Neutrophil (primary cell): ENCODE results near the gene EPS15.

Source experiments
- H3K27ac ChIP-seq: fragments of 200-600 bp; sonication (generic); 2 replicates; pipeline ENCODE4 v1.5.1; 2016; ENCODE audit warnings: mild to moderate bottlenecking, moderate library complexity
- H3K27me3 ChIP-seq: fragments of 200-600 bp; sonication (generic); 2 replicates; pipeline ENCODE4 v1.6.0; 2016; ENCODE audit warnings: mild to moderate bottlenecking
- H3K36me3 ChIP-seq: fragments of 200-600 bp; sonication (generic); 2 replicates; pipeline ENCODE4 v1.5.1; 2017
- H3K4me1 ChIP-seq, 2 experiments: fragments of 200-600 bp in 1 of 2; sonication (generic) in 1 of 2; 1 replicate in 1 of 2; 2 replicates in 1 of 2; pipeline versions ENCODE4 v1.5.1 to v1.6.1; 2013 to 2016; ENCODE audit warnings: low read depth in 1 of 2, low read length in 1 of 2, mild to moderate bottlenecking in 1 of 2, moderate library complexity in 1 of 2; ENCODE audit not compliant: control insufficient read depth in 1 of 2, insufficient read depth in 1 of 2
- H3K4me3 ChIP-seq, 2 experiments: fragments of 200-600 bp in 1 of 2; sonication (generic) in 1 of 2; 1 replicate in 1 of 2; 2 replicates in 1 of 2; pipeline ENCODE4 v1.5.1; 2013 to 2016; ENCODE audit warnings: low read depth in 1 of 2, low read length in 1 of 2, mild to moderate bottlenecking in 1 of 2, moderate library complexity in 1 of 2
- H3K9me3 ChIP-seq: fragments of 200-600 bp; sonication (generic); 2 replicates; pipeline ENCODE4 v1.5.1; 2016
- TF ChIP-seq, protein P1 (sequence below): fragments of 200-600 bp; sonication (generic); IDR thresholded peaks from 2 replicates; pipeline ENCODE4 v1.5.1; 2016; ENCODE audit warnings: antibody characterized with exemption

The EPS15 gene

DNA sequence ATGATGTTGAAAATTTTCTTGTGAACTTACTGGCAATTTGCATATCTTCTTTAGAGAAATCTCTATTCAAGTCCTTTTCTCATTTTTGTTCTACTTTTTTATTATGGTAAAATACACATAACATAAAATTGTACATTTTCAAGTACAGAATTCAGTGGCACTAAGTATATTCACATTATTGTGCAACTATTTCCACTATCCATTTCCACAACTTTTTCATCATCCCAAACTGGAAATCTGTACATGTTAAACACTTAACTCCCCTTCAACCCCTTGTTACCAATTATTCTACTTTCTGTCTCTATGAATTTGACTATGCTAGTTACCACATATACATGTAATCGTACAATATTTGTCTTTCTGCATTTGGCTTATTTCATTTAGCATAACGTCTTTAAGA is 19.4 kb downstream of the EPS15 start:
- H3K27me3 ChIP-seq, result no peaks in the 10 kb centered on the region
- peaks cover 0 to 6% of the 10 kb centered on the region in 2 experiments for H3K4me1 ChIP-seq
- H3K27ac ChIP-seq, result no peak overlapping the region
- H3K36me3 ChIP-seq, result peaks cover 18% of the 10 kb centered on the region
- TF ChIP-seq, protein P1, sequence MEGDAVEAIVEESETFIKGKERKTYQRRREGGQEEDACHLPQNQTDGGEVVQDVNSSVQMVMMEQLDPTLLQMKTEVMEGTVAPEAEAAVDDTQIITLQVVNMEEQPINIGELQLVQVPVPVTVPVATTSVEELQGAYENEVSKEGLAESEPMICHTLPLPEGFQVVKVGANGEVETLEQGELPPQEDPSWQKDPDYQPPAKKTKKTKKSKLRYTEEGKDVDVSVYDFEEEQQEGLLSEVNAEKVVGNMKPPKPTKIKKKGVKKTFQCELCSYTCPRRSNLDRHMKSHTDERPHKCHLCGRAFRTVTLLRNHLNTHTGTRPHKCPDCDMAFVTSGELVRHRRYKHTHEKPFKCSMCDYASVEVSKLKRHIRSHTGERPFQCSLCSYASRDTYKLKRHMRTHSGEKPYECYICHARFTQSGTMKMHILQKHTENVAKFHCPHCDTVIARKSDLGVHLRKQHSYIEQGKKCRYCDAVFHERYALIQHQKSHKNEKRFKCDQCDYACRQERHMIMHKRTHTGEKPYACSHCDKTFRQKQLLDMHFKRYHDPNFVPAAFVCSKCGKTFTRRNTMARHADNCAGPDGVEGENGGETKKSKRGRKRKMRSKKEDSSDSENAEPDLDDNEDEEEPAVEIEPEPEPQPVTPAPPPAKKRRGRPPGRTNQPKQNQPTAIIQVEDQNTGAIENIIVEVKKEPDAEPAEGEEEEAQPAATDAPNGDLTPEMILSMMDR, result no peak
- no peaks in the 10 kb centered on the region for H3K9me3 ChIP-seq
- H3K4me3 ChIP-seq, result no peak overlapping the region

DNA sequence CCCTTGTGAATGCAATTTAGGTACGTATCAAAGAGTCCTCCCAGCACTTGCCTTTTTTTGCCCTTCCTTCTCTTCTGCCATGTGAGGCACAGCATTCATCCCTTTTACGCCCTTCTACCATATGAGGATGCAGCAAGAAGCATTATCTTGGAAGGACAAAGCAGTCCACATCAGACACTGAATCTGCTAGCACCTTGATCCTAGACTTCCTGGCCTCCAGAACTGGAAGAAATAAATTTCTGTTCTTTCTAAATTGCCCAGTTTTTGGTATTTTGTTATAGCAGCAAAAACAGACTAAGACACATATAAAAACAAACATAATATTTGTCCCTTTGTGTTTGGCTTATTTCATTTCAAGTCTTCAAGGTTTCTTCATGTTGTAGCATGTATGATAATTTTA is 20.1 kb downstream of the EPS15 start:
- Histone ChIP-seq H3K27ac (no peak overlapping the region), H3K4me3 (no peak overlapping the region), H3K27me3 (no peaks in the 10 kb centered on the region), H3K36me3 (peaks cover 16% of the 10 kb centered on the region), H3K9me3 (no peaks in the 10 kb centered on the region), H3K4me1 (peaks cover 0 to 6% of the 10 kb centered on the region in 2 experiments)
- TF ChIP-seq, protein P1, result no peak

DNA sequence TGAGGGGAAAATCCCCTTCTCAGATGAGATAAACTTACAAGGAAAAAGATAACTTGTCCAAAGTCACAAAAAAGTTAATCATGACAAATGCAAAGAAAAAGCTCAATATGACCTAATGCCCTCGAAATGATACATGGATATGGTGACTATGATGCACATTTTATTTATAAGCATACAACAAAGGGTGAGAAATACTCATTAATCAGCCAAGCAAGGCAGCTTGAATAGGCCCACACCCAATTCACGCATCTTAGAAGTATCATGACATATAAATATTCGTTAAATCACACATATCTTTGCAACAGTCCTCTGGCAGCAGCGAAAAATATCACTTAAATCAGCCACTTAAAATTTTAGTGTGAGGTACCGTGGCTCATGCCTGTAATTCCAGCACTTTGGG is 21.7 kb downstream of the EPS15 start:
- H3K4me1 ChIP-seq, result peaks cover 3 to 11% of the 10 kb centered on the region in 2 experiments
- TF ChIP-seq, protein P1, result no peak
- H3K27me3 ChIP-seq, result no peaks in the 10 kb centered on the region
- no peak overlapping the region for H3K27ac ChIP-seq
- no peak overlapping the region for H3K4me3 ChIP-seq
- peaks cover 9% of the 10 kb centered on the region for H3K36me3 ChIP-seq
- no peaks in the 10 kb centered on the region for H3K9me3 ChIP-seq

DNA sequence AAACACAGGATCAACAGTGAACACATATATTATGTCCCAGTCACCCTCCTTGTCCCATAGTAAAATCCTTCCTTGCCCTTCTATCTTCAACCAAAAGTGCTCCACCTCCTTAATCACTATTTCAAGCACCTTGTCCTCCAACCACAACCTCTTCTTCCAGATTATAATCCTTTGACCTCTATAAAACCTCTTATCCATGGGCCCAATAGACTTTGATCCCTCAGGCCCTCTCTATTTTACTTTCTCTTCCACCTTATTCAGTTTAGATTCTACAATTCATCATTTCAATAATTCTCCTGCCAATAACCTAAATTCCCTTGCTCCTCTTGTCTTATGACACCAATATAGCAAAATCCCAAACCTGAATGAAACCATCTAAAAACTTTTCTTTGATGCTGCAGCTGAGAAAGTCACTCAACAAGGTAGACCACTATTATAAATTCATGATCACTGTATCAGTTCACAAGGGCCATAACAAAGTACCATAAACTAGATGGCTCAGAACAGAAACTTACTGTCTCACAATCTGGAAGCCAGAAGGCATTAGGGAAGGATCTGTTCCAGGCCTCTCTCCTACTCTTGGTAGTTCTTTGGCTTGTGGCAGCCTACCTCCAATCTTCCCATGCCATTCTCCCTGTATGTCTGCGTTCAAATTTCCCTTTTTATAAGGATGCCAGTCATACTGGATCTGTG is 24.8 kb downstream of the EPS15 start:
- Histone ChIP-seq H3K36me3 (peaks cover 9% of the 10 kb centered on the region), H3K9me3 (no peaks in the 10 kb centered on the region), H3K27ac (peak overlapping the region; percentile 22), H3K27me3 (no peaks in the 10 kb centered on the region), H3K4me1 (peaks cover 26 to 28% of the 10 kb centered on the region in 2 experiments), H3K4me3 (no peak overlapping the region)
- TF ChIP-seq, protein P1, result no peak

DNA sequence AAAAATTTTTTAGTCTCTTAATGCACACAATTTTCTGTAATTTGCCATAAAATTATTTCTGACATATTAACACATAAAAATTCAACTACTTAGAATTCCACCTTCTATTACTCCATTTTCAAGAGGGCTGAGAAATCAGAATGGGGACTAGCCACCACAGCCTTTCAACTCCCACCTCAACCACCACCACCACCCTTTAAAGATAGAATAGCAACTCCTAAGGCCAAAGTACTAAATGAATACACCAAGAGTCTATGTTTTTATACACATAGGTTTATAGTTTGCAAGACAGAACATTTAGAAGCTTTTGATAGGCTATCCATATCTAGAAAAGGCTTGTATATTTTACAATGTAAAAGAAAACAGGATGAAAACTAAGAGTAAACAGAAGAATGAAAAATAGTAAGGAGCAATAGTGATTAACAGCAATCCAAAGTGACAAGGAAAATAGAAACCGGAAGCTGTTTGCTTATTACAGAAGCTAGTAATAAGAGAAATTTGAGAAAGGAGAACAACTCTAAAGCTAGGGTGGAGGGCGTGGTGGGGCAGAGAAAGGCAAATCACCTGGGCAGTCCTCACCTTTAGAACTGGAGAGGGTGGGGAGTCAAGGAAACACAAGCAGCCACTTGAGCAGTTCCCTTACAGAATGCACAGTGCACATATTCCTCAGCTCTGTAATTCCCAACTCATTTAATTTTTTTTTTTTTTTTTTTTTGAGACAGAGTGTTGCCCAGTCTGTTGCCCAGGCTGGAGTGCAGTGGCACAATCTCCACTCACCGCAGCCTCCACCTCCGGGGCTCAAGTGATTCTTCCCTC is 27.7 kb downstream of the EPS15 start:
- Histone ChIP-seq H3K4me1 (peaks cover 26 to 28% of the 10 kb centered on the region in 2 experiments), H3K36me3 (no peaks in the 10 kb centered on the region), H3K27ac (peak overlapping the region; percentile 74), H3K27me3 (no peaks in the 10 kb centered on the region), H3K4me3 (peak overlapping the region; percentile 19 to 31), H3K9me3 (no peaks in the 10 kb centered on the region)
- TF ChIP-seq, protein P1, result no peak
